Stimulated activated CD4-positive, alpha-beta T cell treated with anti-CD3 and anti-CD28 coated beads, Interleukin-4, amount 100 ng/mL, for 48 hours (primary cell): ENCODE data around the gene RTBDN.
A peak's percentile ranks its signal among the peaks of the same experiment; 100 is the strongest.

Experiments
- DNase-seq, 2 donors: peaks; one replicate each; pipeline ENCODE4 v3.0.0-alpha.2; 2020; ENCODE audit warnings: low read depth in 2 of 2

Gene RTBDN

GRCh38 chr19:12834566-12834943 lies at the start of gene RTBDN:
Gene RTBDN (minus strand): TSS chr19:12834579. CDS start chr19:12829979, 4,600 bp downstream.
- no peak for DNase-seq

- DNase-seq = no peak
Measured at GRCh38 chr19:12882589-12882988, 48.2 kb upstream of the RTBDN start.

- peak; percentile 88 to 97 for DNase-seq
Measured at GRCh38 chr19:12881172-12881808, 46.9 kb upstream of the RTBDN start, which contains the start of gene DNASE2. Gene DNASE2 (minus strand): TSS chr19:12881449. CDS start chr19:12881375, 74 bp downstream.

GRCh38 chr19:12880551-12881171 lies 46.3 kb upstream of the RTBDN start:
- no peak for DNase-seq

- DNase-seq = no peak
Measured at GRCh38 chr19:12875086-12875485, 40.7 kb upstream of the RTBDN start.

- DNase-seq = no peak
Measured at GRCh38 chr19:12873891-12874745, 39.7 kb upstream of the RTBDN start.

GRCh38 chr19:12872941-12873890 lies 38.8 kb upstream of the RTBDN start:
- DNase-seq = peak; percentile 48 to 64

GRCh38 chr19:12872255-12872654 lies 37.9 kb upstream of the RTBDN start:
- no peak for DNase-seq

GRCh38 chr19:12871681-12872080 lies 37.3 kb upstream of the RTBDN start:
- DNase-seq = no peak

- DNase-seq = no peak
Measured at GRCh38 chr19:12868540-12869112, 34.2 kb upstream of the RTBDN start.

GRCh38 chr19:12867120-12868099 lies 33.0 kb upstream of the RTBDN start:
- peak; percentile 54 to 70 for DNase-seq

GRCh38 chr19:12866416-12867119 lies 32.2 kb upstream of the RTBDN start:
- no peak for DNase-seq

- no peak for DNase-seq
Measured at GRCh38 chr19:12865746-12866415, 31.5 kb upstream of the RTBDN start.

- no peak for DNase-seq
Measured at GRCh38 chr19:12864721-12865715, 30.6 kb upstream of the RTBDN start.

GRCh38 chr19:12864143-12864542 lies 29.8 kb upstream of the RTBDN start:
- DNase-seq = no peak

GRCh38 chr19:12859546-12859945 lies 25.2 kb upstream of the RTBDN start:
- no peak for DNase-seq
